GM19397 (cell line): Measurements from ENCODE around the gene ARID4B.

Source experiments
- ATAC-seq: cut with Tn5 transposase; IDR thresholded peaks from one replicate; pipeline ENCODE4 v1.9.1; 2021; ENCODE audit warnings: mild to moderate bottlenecking, moderate library complexity; ENCODE audit not compliant: unreplicated experiment

The ARID4B gene

DNA sequence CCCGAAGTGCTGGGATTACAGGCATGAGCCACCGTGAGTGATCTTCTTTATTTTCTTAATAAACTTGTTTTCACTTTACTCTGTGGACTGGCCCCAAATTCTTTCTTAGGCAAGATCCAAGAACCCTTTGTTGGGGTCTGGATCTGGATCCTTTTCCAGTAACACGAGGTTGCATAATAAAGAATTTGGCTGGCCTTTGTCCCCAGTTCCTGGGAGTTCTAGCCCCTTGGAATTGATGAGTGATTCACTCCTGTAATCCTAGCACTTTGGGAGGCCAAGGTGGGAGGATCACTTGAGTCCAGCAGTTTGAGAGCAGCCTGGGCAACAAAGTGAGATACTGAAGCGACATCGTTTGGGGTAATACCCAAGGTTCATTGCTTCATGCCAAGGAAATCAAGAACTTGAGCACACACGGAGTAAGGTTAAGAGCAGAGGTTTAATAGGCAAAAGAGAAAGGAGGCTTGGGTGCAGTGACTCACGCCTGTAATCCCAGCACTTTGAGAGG lies 197.2 kb downstream of the ARID4B start:
- ATAC-seq: no peak

- ATAC-seq: no peak
Measured at GRCh38 chr1:235129774-235130570, 198.0 kb downstream of the ARID4B start.

- peak; percentile 96 for ATAC-seq
Measured at GRCh38 chr1:235128456-235129328, 199.3 kb downstream of the ARID4B start, which contains the start of gene TOMM20. Gene TOMM20 (minus strand): TSS chr1:235128837. CDS start chr1:235128715, 122 bp downstream.

DNA sequence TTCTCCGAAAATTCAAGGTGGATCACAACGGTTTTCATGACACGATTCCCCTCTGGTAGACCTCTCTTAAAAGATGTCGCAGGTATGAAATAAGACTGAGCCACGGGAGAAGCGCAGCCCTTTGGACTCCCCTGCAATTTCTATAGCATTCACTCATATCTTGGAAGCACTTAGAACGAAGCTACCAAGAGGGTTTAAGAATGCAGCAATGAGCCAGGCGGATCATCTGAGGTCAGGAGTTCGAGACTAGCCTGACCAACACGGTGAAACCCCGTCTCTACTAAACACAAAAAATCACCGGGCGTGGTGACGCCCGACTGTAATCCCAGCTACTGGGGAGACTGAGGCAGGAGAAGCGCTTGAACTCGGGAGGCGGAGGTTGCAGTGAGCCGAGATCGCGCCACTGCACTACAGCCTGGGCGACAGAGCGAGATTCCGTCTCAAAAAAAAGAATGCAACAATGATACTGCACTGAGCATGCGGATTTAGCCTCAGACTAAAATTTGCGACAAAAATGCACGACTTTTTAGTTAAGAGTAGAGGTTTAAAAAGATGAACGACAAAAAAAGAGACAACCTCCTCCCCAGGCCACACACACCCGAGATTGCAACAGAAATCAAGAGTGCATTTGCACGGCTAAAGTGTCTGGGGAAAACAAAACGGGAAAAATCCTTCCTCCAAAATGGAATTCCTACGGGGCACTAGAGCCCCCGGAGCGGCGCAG lies 200.1 kb downstream of the ARID4B start:
- no peak for ATAC-seq

GRCh38 chr1:235127203-235127602 lies 200.8 kb downstream of the ARID4B start:
- ATAC-seq: no peak

GRCh38 chr1:235124665-235125064 lies 203.3 kb downstream of the ARID4B start:
- no peak for ATAC-seq

DNA sequence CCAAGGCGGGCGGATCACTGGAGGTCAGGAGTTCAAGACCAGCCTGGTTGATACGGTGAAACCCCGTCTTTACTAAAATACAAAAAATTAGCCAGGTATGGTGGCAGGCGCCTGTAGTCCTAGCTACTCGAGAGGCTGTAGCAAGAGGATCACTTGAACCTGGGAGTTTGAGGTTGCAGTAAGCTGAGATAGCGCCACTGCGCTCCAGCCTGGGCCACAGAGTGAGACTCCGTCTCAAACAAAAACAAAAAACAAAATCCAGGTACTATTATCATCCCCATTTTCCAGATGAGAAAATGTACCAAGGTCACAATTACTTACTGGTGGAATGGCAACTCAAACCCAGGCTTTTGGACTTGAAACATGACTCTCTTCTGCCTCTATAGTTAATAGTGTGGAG lies 203.9 kb downstream of the ARID4B start:
- no peak for ATAC-seq

DNA sequence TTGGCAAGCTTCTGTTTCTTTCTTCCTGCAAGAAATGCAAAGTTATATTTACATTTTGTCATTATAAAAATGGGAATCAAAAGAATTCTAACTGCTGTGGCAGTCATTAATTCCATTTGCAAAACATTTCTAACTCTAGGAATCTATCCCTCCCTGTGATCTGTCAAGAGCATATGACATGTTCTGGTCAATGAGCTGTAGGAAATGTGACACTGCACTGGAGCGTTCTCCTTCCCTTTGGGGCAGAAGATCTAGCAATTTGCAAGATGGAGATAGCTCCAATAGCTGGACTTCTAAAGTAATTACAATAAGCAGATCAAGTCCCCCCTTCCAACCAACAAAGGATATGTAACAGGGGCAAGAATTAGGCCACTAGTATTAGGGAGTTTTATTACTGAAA lies 205.6 kb downstream of the ARID4B start:
- ATAC-seq: no peak
